Measurements from ENCODE around the gene PALLD. TPM values are rescaled to one million over a fixed set of nuclear protein-coding genes. Genes with fewer than 3 reads are reported as not detected.
A peak's percentile ranks its signal among the peaks of the same experiment; 100 is the strongest.

The PALLD gene
- total RNA-seq, 4 donors from 2014 or later: 93.3 to 214 (median 174) TPM

GRCh38 chr4:168637872-168638756, 141.3 kb downstream of the PALLD start:
- peaks cover 0 to 41% (median 10%) of the 10 kb centered on the region in 4 donors for H3K4me1 ChIP-seq
- WGBS, 2 donors: 95 to 96% methylated on average over 5 of the region's 5 CpGs
- H3K4me3 ChIP-seq: no peak overlapping the region
- no peak for DNase-seq (ENCODE audit: low spot score in 2 of 2)
- H3K27ac ChIP-seq: no peak overlapping the region
- no peaks in the 10 kb centered on the region for H3K36me3 ChIP-seq
- H3K9me3 ChIP-seq: no peaks in the 10 kb centered on the region
- H3K27me3 ChIP-seq: no peaks in the 10 kb centered on the region
- no peak for TF ChIP-seq POLR2A (IDR thresholded peaks at IDR 0.05)
- TF ChIP-seq CTCF (IDR thresholded peaks at IDR 0.05): no peak
- TF ChIP-seq EP300 (IDR thresholded peaks at IDR 0.05): no peak

GRCh38 chr4:168639914-168640313, 143.1 kb downstream of the PALLD start:
- H3K4me3 ChIP-seq: no peak overlapping the region
- peaks cover 0 to 32% (median 5%) of the 10 kb centered on the region in 4 donors for H3K4me1 ChIP-seq
- no peak overlapping the region for H3K27ac ChIP-seq
- DNase-seq (ENCODE audit: low spot score in 2 of 2): no peak
- H3K9me3 ChIP-seq: no peaks in the 10 kb centered on the region
- no peaks in the 10 kb centered on the region for H3K36me3 ChIP-seq
- 86 to 96% methylated on average over 8 of the region's 8 CpGs for WGBS, 2 donors
- no peaks in the 10 kb centered on the region for H3K27me3 ChIP-seq
- no peak for TF ChIP-seq CTCF (IDR thresholded peaks at IDR 0.05)
- no peak for TF ChIP-seq POLR2A (IDR thresholded peaks at IDR 0.05)
- TF ChIP-seq EP300 (IDR thresholded peaks at IDR 0.05): no peak

- peaks cover 0 to 18% (median 5%) of the 10 kb centered on the region in 4 donors for H3K4me1 ChIP-seq
- no peaks in the 10 kb centered on the region for H3K9me3 ChIP-seq
- no peaks in the 10 kb centered on the region for H3K36me3 ChIP-seq
- H3K27ac ChIP-seq: no peak overlapping the region
- no peak for TF ChIP-seq CTCF (IDR thresholded peaks at IDR 0.05)
- no peak for TF ChIP-seq POLR2A (IDR thresholded peaks at IDR 0.05)
- no peak for TF ChIP-seq EP300 (IDR thresholded peaks at IDR 0.05)
- DNase-seq (ENCODE audit: low spot score in 2 of 2): no peak
- 95 to 96% methylated on average over 3 of the region's 3 CpGs for WGBS, 2 donors
- H3K4me3 ChIP-seq: no peak overlapping the region
- no peaks in the 10 kb centered on the region for H3K27me3 ChIP-seq
Observed at GRCh38 chr4:168641811-168642140, 144.9 kb downstream of the PALLD start.

GRCh38 chr4:168642591-168642990, 145.7 kb downstream of the PALLD start:
- Histone ChIP-seq H3K4me1 (peaks cover 0 to 10% (median 3%) of the 10 kb centered on the region in 4 donors), H3K9me3 (no peaks in the 10 kb centered on the region), H3K27ac (no peak overlapping the region), H3K27me3 (no peaks in the 10 kb centered on the region), H3K4me3 (no peak overlapping the region), H3K36me3 (no peaks in the 10 kb centered on the region)
- no peak for TF ChIP-seq POLR2A (IDR thresholded peaks at IDR 0.05)
- no peak for TF ChIP-seq CTCF (IDR thresholded peaks at IDR 0.05)
- TF ChIP-seq EP300 (IDR thresholded peaks at IDR 0.05): no peak
- DNase-seq (ENCODE audit: low spot score in 2 of 2): no peak
- 84 to 89% methylated on average over 5 of the region's 5 CpGs for WGBS, 2 donors

GRCh38 chr4:168643111-168643795, 146.4 kb downstream of the PALLD start:
- WGBS, 2 donors: 41 to 55% methylated on average over 5 of the region's 5 CpGs
- Histone ChIP-seq H3K27ac (peak overlapping the region in 1 of 4 donors; percentile 11), H3K4me1 (peaks cover 0 to 9% (median 3%) of the 10 kb centered on the region in 4 donors), H3K27me3 (no peaks in the 10 kb centered on the region), H3K4me3 (no peak overlapping the region), H3K9me3 (no peaks in the 10 kb centered on the region), H3K36me3 (no peaks in the 10 kb centered on the region)
- no peak for TF ChIP-seq EP300 (IDR thresholded peaks at IDR 0.05)
- TF ChIP-seq POLR2A (IDR thresholded peaks at IDR 0.05): no peak
- TF ChIP-seq CTCF (IDR thresholded peaks at IDR 0.05): no peak
- DNase-seq (ENCODE audit: low spot score in 2 of 2): no peak
